A549 (cell line): ENCODE measurements around the gene BCL3. TPM values are rescaled to one million over a fixed set of nuclear protein-coding genes. Genes with fewer than 3 reads are reported as not detected.
"Not testable (repeated sequence)": the region's sequence is repeated elsewhere in the genome, so short reads cannot be mapped to it uniquely, and the experiment has no call there.

Experiments used
- ATAC-seq, 2 experiments: fragments of 200-7000 bp in 1 of 2; fragments of >200 bp in 1 of 2; cut with Nextera tagmentation in 1 of 2; cut with Tn5 transposase in 1 of 2; 3 replicates each; pipeline versions ENCODE4 v1.8.0 to v1.9.1; 2018 to 2020; ENCODE audit warnings: mild to moderate bottlenecking in 1 of 2, moderate library complexity in 1 of 2
- CTCF ChIA-PET: fragments of 300-600 bp; sonication (Branson Sonifier 250); formaldehyde crosslinking; extraction: SDS; loops from one replicate; lab custom pipeline; 2021; ENCODE audit warnings: antibody characterized with exemption, inconsistent platforms; lab: Yijun Ruan, JAX
- POLR2A ChIA-PET: fragments of 350-600 bp; formaldehyde crosslinking; extraction: SDS; loops from one replicate; lab custom pipeline; 2021; ENCODE audit warnings: antibody characterized with exemption, inconsistent platforms; lab: Yijun Ruan, JAX
- DNase-seq, 2 experiments: peaks; one replicate each; pipeline versions ENCODE4 v3.0.0 to v3.0.0-alpha.2; 2011 to 2016; ENCODE audit warnings: low read depth in 1 of 2, low spot score in 1 of 2
- FAIRE-seq: peaks from 2 replicates; lab custom pipeline; 2011; peaks lifted over from hg19 to GRCh38; lab: Jason Lieb, UNC
- H3K27ac ChIP-seq, 2 experiments: fragments of >200 bp; sonication (Bioruptor Twin); formaldehyde crosslinking; 3 replicates each; pipeline ENCODE4 v1.5.1; 2016 to 2017
- H3K4me1 ChIP-seq: fragments of >200 bp; sonication (Bioruptor Twin); formaldehyde crosslinking; 3 replicates; pipeline ENCODE4 v1.6.1; 2016
- H3K4me2 ChIP-seq: fragments of >200 bp; sonication (Bioruptor Twin); formaldehyde crosslinking; 3 replicates; pipeline ENCODE4 v1.6.1; 2016
- H3K4me3 ChIP-seq: fragments of >200 bp; sonication (Bioruptor Twin); formaldehyde crosslinking; 3 replicates; pipeline ENCODE4 v1.5.1; 2016
- H3K9me3 ChIP-seq: fragments of >200 bp; sonication (Bioruptor Twin); formaldehyde crosslinking; 3 replicates; pipeline ENCODE4 v1.6.1; 2016
- BHLHE40 ChIP-seq: IDR thresholded peaks from 2 replicates; pipeline ENCODE4 v1.6.1; 2012; ENCODE audit warnings: low read depth, low read length, inconsistent platforms
- CEBPB ChIP-seq, 2 experiments: fragments of >200 bp in 1 of 2; sonication (Bioruptor Twin) in 1 of 2; formaldehyde crosslinking in 1 of 2; IDR thresholded peaks; 2 replicates each; pipeline ENCODE4 v1.6.1; 2012 to 2016
- CHD2 ChIP-seq: fragments of 150-350 bp; IDR thresholded peaks from 2 replicates; pipeline ENCODE4 v1.6.1; 2014; ENCODE audit warnings: low read length; ENCODE audit not compliant: partially characterized antibody
- CHD4 ChIP-seq: fragments of 200-600 bp; sonication (generic); IDR thresholded peaks from 2 replicates; pipeline ENCODE4 v1.6.1; 2016; ENCODE audit warnings: antibody characterized with exemption, mild to moderate bottlenecking, borderline replicate concordance
- EHF ChIP-seq: fragments of 250-450 bp; sonication (Bioruptor Pico); IDR thresholded peaks from 2 replicates; pipeline ENCODE4 v1.5.0; 2020; ENCODE audit warnings: mild to moderate bottlenecking
- ESRRA ChIP-seq: fragments of 150-350 bp; IDR thresholded peaks from 2 replicates; pipeline ENCODE4 v1.6.1; 2014; ENCODE audit warnings: mild to moderate bottlenecking, low read length, borderline replicate concordance
- FOSL2 ChIP-seq, 2 experiments: fragments of 450-650 bp in 1 of 2; fragments of >200 bp in 1 of 2; sonication (Bioruptor Twin) in 1 of 2; formaldehyde crosslinking; IDR thresholded peaks; 2 replicates each; pipeline versions ENCODE4 v1.5.0 to v1.6.1; 2016 to 2020; ENCODE audit warnings: mild to moderate bottlenecking in 1 of 2, moderate library complexity in 1 of 2
- FOXS1 ChIP-seq: fragments of 250-450 bp; sonication (Bioruptor Pico); IDR thresholded peaks from 2 replicates; pipeline ENCODE4 v1.5.0; 2020; ENCODE audit warnings: mild to moderate bottlenecking, moderate library complexity
- HDAC2 ChIP-seq: fragments of 200-600 bp; sonication (generic); IDR thresholded peaks from 2 replicates; pipeline ENCODE4 v1.6.1; 2016
- MYC ChIP-seq: IDR thresholded peaks from 2 replicates; pipeline ENCODE4 v1.6.1; 2012; ENCODE audit warnings: mild to moderate bottlenecking, inconsistent platforms, low read length, improper control_type of control experiment, borderline replicate concordance
- PHF8 ChIP-seq: fragments of 200-600 bp; sonication (generic); IDR thresholded peaks from 2 replicates; pipeline ENCODE4 v1.6.1; 2016; ENCODE audit warnings: low read depth, mild to moderate bottlenecking, antibody characterized with exemption, moderate library complexity, borderline replicate concordance
- RAD21 ChIP-seq, 2 experiments: fragments of >200 bp in 1 of 2; sonication (Bioruptor Twin) in 1 of 2; formaldehyde crosslinking in 1 of 2; IDR thresholded peaks in 1 of 2; conservative IDR thresholded peaks in 1 of 2; 2 replicates in 1 of 2; 3 replicates in 1 of 2; pipeline ENCODE4 v1.6.1; 2012 to 2018; ENCODE audit warnings: inconsistent platforms in 1 of 2
- RCOR1 ChIP-seq: fragments of 150-350 bp; IDR thresholded peaks from 2 replicates; pipeline ENCODE4 v1.6.1; 2014; ENCODE audit warnings: antibody characterized with exemption, low read length, low read depth
- RFX5 ChIP-seq: fragments of 450-650 bp; IDR thresholded peaks from 2 replicates; pipeline ENCODE4 v1.7.1; 2014; ENCODE audit warnings: antibody characterized with exemption, mild to moderate bottlenecking, moderate library complexity
- RNF2 ChIP-seq: fragments of 200-600 bp; sonication (generic); IDR thresholded peaks from 2 replicates; pipeline ENCODE4 v1.6.1; 2016; ENCODE audit warnings: low read depth, mild to moderate bottlenecking, antibody characterized with exemption, moderate library complexity, borderline replicate concordance
- SREBF2 ChIP-seq: fragments of 450-650 bp; IDR thresholded peaks from 2 replicates; pipeline ENCODE4 v1.6.1; 2014; ENCODE audit warnings: mild to moderate bottlenecking, moderate library complexity
- WGBS: methylation state at CpG from one replicate; pipeline ENCODE4 v1.1.6; 2017; ENCODE audit errors: missing lambda C conversion rate; 5-methylcytosine and 5-hydroxymethylcytosine counted together
- polyA plus RNA-seq, 4 experiments: library from polyadenylated mRNA; depleted of rRNA in 3 of 4; stranded (reverse); fragments of >200 nt; fragmentation: RNase III in 1 of 4; extraction: RNeasy Plus Mini Kit Qiagen cat#74134 plus additional on column Dnase treatment in 1 of 4; gene quantifications; 2 replicates in 3 of 4; 3 replicates in 1 of 4; pipeline ENCODE4 v1.2.3, GENCODE V29; 2011 to 2017
- TF ChIP-seq, protein P1 (sequence below): fragments of >200 bp; sonication (Bioruptor Twin); formaldehyde crosslinking; IDR thresholded peaks from 2 replicates; pipeline ENCODE4 v1.6.1; 2016
- TF ChIP-seq, protein P2 (sequence below): fragments of 450-650 bp; IDR thresholded peaks from 2 replicates; pipeline ENCODE4 v1.6.1; 2014; ENCODE audit warnings: antibody characterized with exemption
- TF ChIP-seq, protein P3 (sequence below): IDR thresholded peaks from 2 replicates; pipeline ENCODE4 v1.6.1; 2012
- TF ChIP-seq, protein P4 (sequence below): fragments of 250-450 bp; sonication (Bioruptor Pico); IDR thresholded peaks from 2 replicates; pipeline ENCODE4 v1.5.0; 2020; ENCODE audit warnings: low read depth, mild to moderate bottlenecking, moderate library complexity
- TF ChIP-seq, protein P5 (sequence below): fragments of 200-600 bp; sonication (generic); IDR thresholded peaks from 2 replicates; pipeline ENCODE4 v1.6.1; 2016; ENCODE audit warnings: antibody characterized with exemption, mild to moderate bottlenecking, moderate library complexity
- TF ChIP-seq, protein P6 (sequence below): IDR thresholded peaks from 2 replicates; pipeline ENCODE4 v1.6.1; 2012; ENCODE audit warnings: low read depth, borderline replicate concordance

BCL3 gene
- polyA plus RNA-seq, 2 of the 4 experiments (the other 2 are of a cell fraction): 22.6 to 72.1 TPM

DNA sequence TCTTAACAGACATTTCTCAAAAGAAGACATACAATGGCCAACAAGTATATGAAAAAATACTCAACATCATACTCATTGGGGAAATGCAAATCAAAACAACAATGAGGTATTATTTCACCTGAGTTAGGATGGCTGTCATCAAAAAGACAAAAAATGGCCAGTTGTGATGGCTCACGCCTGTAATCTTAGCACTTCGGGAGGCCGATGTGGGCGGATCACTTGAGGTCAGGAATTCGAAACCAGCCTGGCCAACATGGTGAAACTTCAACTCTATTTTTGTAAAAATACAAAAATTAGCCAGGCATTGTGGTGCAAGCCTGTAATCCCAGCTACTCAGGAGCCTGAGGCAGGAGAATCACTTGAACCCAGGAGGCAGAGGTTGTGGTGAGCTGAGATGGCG lies 27.6 kb upstream of the BCL3 start:
- CTCF ChIA-PET: interaction anchor here (0.8 to 42.5 kb wide), 10 partner anchors 11 to 150 kb away, joined by 3 to 1899 read pairs (median 45); partner anchors contain the start of genes BCL3, CBLC, CEACAM16 and NECTIN2
- no peak for ATAC-seq
- H3K4me2 ChIP-seq: peak overlapping the region; percentile 89; the same call in 1 of the 3 replicates
- no peak for TF ChIP-seq EHF (CRISPR knock-in tag)
- TF ChIP-seq, protein P1, sequence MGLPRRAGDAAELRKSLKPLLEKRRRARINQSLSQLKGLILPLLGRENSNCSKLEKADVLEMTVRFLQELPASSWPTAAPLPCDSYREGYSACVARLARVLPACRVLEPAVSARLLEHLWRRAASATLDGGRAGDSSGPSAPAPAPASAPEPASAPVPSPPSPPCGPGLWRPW: no peak
- TF ChIP-seq, protein P2, sequence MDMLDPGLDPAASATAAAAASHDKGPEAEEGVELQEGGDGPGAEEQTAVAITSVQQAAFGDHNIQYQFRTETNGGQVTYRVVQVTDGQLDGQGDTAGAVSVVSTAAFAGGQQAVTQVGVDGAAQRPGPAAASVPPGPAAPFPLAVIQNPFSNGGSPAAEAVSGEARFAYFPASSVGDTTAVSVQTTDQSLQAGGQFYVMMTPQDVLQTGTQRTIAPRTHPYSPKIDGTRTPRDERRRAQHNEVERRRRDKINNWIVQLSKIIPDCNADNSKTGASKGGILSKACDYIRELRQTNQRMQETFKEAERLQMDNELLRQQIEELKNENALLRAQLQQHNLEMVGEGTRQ: no peak
- TF ChIP-seq FOSL2 (IDR thresholded peaks at IDR 0.05): no peak
- no peak for TF ChIP-seq FOSL2 (CRISPR knock-in tag; IDR thresholded peaks at IDR 0.05)
- no peak for TF ChIP-seq HDAC2
- no peak for TF ChIP-seq BHLHE40
- no peak for TF ChIP-seq RAD21 (conservative IDR thresholded peaks at IDR 0.05 in 1 of 2, IDR thresholded peaks at IDR 0.05 in 1 of 2)
- no peak for TF ChIP-seq CHD4
- TF ChIP-seq FOXS1: no peak
- TF ChIP-seq CHD2: no peak
- no peak for TF ChIP-seq SREBF2
- TF ChIP-seq, protein P3, sequence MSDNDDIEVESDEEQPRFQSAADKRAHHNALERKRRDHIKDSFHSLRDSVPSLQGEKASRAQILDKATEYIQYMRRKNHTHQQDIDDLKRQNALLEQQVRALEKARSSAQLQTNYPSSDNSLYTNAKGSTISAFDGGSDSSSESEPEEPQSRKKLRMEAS: no peak
- TF ChIP-seq, protein P4, sequence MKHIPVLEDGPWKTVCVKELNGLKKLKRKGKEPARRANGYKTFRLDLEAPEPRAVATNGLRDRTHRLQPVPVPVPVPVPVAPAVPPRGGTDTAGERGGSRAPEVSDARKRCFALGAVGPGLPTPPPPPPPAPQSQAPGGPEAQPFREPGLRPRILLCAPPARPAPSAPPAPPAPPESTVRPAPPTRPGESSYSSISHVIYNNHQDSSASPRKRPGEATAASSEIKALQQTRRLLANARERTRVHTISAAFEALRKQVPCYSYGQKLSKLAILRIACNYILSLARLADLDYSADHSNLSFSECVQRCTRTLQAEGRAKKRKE (CRISPR knock-in tag): no peak
- no peak for TF ChIP-seq RNF2
- TF ChIP-seq ESRRA: no peak
- TF ChIP-seq RCOR1: no peak
- TF ChIP-seq, all 56 proteins: peak for 0
- no peak overlapping the region for H3K4me3 ChIP-seq
- H3K9me3 ChIP-seq: peaks cover 2% of the 10 kb centered on the region
- POLR2A ChIA-PET: interaction anchor here (0.7 kb wide), 1 partner anchor 35 kb away, joined by 3 read pairs; no protein-coding TSS in a partner anchor
- no peak for DNase-seq
- no peak for FAIRE-seq
- peaks cover 87% of the 10 kb centered on the region for H3K4me1 ChIP-seq
- WGBS: 93% methylated on average over 6 of the region's 6 CpGs
- H3K27ac ChIP-seq: peak overlapping the region; percentile 97

DNA sequence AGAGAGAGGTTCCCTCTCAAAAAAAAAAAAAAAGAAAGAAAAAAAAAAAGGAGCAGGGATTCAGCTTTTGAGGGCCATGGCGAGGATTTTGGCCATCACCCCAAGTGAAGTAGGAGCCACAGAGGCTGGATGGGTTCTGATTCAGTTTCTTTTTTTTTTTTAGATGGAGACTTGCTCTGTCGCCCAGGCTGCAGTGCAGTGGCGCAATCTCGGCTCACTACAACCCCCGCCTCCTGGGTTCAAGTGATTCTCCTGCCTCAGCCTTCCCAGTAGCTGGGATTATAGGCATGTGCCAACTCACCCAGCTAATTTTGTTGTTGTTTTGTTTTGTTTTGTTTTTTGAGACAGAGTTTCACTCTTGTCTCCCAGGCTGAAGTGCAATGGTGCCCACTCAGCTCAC lies 27.1 kb upstream of the BCL3 start:
- not testable (repeated sequence) for H3K4me3 ChIP-seq, H3K9me3 ChIP-seq, ATAC-seq, DNase-seq, FAIRE-seq
- TF ChIP-seq CEBPB (IDR thresholded peaks at IDR 0.05): peak in 1 of 2 experiments; percentile 80; a peak in 2 of 4 replicates
- Histone ChIP-seq H3K4me1 (peaks cover 91% of the 10 kb centered on the region), H3K4me2 (peak overlapping the region; percentile 89; the same call in 2 of the 3 replicates), H3K27ac (peak overlapping the region; percentile 97)
- ChIA-PET POLR2A (interaction anchor here (0.7 kb wide), 1 partner anchor 35 kb away, joined by 3 read pairs; no protein-coding TSS in a partner anchor), CTCF (interaction anchor here (0.8 to 42.5 kb wide), 14 partner anchors 9 to 150 kb away, joined by 3 to 1899 read pairs (median 30); partner anchors contain the start of genes BCL3, CBLC, CEACAM16 and NECTIN2)
- WGBS: 87% methylated on average over 5 of the region's 5 CpGs

DNA sequence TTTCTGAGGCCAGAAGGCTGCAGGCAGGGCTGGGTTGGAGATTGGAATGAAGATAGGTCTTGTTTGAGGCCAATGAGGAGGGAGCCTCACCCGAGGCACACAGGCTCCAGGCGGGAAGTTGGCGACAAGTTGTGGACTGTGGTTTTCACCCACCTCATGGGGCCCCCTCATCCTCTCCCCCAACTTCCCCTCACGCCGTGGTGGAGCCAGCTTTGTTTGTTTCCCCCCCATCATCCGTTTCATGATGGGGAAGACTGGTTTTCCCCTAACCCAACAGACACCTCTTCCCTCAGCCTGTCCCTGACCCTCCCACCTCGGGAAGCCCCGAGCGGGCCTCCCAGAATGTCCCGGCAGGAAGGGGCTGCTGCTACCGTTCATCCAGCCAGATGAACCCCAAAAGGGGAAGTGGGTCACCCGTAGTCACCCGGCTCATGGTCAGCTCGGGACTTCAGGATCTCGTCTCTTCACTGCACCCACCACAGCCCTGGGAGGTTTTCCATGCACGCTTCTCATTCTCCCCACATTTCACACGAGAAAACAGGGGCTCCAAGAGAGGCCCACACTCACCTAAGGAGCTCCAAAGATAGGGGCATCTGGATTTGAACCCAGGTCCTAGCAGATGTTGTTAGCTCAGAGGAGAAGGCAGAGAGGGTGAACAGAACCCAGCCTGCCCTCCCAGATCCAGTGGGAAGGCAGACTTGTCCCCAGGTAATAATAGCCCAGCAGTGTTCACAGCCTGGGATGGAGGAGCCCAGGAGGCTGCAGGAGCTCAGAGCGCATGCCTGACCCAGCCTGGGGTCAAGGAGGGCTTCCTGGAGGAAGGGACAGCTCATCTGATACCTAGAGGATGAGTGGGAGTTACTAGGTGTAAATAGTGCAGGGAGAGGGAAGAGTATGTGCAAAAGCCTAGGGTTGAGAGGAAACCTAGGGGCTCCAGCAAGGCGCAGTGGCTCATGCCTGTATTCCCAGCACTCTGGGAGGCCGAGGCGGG lies 26.1 kb upstream of the BCL3 start:
- FAIRE-seq: no peak
- CTCF ChIA-PET: interaction anchor here (0.6 to 42.5 kb wide), 28 partner anchors 8 to 175 kb away, joined by 3 to 1899 read pairs (median 8); partner anchors contain the start of genes BCAM, BCL3, CBLC and CEACAM16
- POLR2A ChIA-PET: interaction anchor here (0.8 to 3.7 kb wide), 3 partner anchors 20 to 232 kb away, joined by 3 to 53 read pairs (median 20); no protein-coding TSS in a partner anchor
- peak in 1 of 2 experiments; percentile 60 for DNase-seq
- H3K4me3 ChIP-seq: no peak overlapping the region
- H3K9me3 ChIP-seq: no peaks in the 10 kb centered on the region
- no peak for ATAC-seq
- peak overlapping the region; percentile 89 for H3K4me2 ChIP-seq
- peak overlapping the region; percentile 97 for H3K27ac ChIP-seq
- 45% methylated on average over 19 of the region's 21 CpGs for WGBS
- peaks cover 90% of the 10 kb centered on the region for H3K4me1 ChIP-seq
- TF ChIP-seq FOSL2 (IDR thresholded peaks at IDR 0.05): no peak
- TF ChIP-seq FOSL2 (CRISPR knock-in tag; IDR thresholded peaks at IDR 0.05): 0 out of 2 replicates have a peak, but pooled peaks have one; percentile 3
- no peak for TF ChIP-seq PHF8
- TF ChIP-seq RAD21 (conservative IDR thresholded peaks at IDR 0.05 in 1 of 2, IDR thresholded peaks at IDR 0.05 in 1 of 2): no peak
- TF ChIP-seq, protein P5, sequence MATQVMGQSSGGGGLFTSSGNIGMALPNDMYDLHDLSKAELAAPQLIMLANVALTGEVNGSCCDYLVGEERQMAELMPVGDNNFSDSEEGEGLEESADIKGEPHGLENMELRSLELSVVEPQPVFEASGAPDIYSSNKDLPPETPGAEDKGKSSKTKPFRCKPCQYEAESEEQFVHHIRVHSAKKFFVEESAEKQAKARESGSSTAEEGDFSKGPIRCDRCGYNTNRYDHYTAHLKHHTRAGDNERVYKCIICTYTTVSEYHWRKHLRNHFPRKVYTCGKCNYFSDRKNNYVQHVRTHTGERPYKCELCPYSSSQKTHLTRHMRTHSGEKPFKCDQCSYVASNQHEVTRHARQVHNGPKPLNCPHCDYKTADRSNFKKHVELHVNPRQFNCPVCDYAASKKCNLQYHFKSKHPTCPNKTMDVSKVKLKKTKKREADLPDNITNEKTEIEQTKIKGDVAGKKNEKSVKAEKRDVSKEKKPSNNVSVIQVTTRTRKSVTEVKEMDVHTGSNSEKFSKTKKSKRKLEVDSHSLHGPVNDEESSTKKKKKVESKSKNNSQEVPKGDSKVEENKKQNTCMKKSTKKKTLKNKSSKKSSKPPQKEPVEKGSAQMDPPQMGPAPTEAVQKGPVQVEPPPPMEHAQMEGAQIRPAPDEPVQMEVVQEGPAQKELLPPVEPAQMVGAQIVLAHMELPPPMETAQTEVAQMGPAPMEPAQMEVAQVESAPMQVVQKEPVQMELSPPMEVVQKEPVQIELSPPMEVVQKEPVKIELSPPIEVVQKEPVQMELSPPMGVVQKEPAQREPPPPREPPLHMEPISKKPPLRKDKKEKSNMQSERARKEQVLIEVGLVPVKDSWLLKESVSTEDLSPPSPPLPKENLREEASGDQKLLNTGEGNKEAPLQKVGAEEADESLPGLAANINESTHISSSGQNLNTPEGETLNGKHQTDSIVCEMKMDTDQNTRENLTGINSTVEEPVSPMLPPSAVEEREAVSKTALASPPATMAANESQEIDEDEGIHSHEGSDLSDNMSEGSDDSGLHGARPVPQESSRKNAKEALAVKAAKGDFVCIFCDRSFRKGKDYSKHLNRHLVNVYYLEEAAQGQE: no peak
- TF ChIP-seq MYC: no peak
- no peak for TF ChIP-seq CHD4
- no peak for TF ChIP-seq RFX5
- TF ChIP-seq CEBPB (IDR thresholded peaks at IDR 0.05): no peak
- TF ChIP-seq, protein P6, sequence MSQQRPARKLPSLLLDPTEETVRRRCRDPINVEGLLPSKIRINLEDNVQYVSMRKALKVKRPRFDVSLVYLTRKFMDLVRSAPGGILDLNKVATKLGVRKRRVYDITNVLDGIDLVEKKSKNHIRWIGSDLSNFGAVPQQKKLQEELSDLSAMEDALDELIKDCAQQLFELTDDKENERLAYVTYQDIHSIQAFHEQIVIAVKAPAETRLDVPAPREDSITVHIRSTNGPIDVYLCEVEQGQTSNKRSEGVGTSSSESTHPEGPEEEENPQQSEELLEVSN: peak; percentile 80; the same call in 1 of the 2 replicates
